NCI-H1436 (cell line): Measurements from ENCODE around the gene APOBEC3F.

Experiments used
- DNase-seq: peaks from one replicate; lab custom pipeline; 2025; lab: John Stamatoyannopoulos, UW

Gene APOBEC3F

GRCh38 chr22:39094717-39095389 lies 54.2 kb downstream of the APOBEC3F start:
- no peak for DNase-seq

GRCh38 chr22:39095971-39096370 lies 55.3 kb downstream of the APOBEC3F start:
- no peak for DNase-seq

DNA sequence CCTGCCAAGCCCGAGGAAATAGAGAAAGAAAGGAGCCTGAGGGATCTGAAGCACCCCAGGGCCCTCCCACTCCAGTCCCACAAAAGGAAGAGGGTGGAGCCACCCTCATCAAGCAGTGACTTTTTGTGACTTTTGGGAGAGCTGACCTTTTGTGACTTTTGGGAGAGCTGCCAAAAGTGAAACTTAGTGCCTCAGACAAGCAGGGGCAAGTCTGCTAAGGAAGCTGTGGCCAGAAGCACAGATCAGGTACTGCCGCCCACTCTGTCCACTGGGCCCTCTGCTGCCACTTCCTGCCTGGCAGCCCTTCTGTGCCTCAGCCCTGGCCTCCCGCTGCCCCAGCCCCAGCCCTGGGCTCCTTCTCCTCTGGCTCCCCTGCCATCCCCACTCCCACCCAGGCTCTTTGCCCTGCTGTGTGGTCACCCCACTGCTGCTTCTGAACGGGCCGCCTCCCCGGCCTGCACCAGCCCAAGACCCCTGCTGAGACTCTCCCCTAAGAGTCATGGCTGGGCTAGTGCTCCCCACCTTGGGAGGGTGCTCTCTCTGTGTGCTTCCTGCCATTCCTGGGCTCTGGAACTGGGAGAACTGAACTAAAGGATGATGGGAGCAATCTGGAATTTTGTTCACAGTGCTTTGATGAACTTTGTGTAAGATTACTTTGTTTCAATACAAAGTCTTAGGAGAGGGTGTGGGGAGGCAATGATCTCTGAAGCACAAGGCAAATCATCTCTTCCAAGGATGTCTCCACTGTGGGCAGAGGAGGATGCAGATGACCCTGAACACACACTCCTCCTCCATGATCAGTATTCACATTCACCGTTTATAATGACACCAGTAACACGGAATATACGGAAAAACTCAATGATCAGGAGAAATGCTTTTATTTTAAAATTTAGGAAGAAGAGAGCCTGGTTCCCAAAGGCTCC lies 56.7 kb downstream of the APOBEC3F start, which contains the start of gene APOBEC3H:
APOBEC3H (plus strand) TSS at position 147 of the 923 bp plus-strand sequence. CDS start 3,035 bp downstream, outside the sequence.
- DNase-seq = no peak

DNA sequence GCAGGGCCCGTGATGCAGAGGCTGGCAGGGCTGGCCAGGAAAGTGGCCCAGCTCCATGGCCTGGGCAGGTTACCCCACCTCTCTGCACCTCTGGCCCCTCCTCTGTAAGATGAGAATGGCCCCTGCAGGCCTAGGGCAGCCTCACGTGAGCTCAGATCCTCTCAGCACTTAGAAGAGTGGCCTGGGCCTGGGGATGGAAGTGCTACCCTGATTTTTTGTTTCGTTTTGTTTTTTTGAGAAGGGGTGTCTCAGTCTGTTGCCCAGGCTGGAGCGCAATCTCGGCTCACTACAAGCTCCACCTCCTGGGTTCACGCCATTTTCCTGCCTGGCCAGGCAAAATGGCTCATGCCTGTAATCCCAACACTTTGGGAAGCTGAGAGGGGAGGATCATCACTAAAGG lies 57.4 kb downstream of the APOBEC3F start:
- DNase-seq = no peak

GRCh38 chr22:39098576-39098975 lies 57.9 kb downstream of the APOBEC3F start:
- no peak for DNase-seq

DNA sequence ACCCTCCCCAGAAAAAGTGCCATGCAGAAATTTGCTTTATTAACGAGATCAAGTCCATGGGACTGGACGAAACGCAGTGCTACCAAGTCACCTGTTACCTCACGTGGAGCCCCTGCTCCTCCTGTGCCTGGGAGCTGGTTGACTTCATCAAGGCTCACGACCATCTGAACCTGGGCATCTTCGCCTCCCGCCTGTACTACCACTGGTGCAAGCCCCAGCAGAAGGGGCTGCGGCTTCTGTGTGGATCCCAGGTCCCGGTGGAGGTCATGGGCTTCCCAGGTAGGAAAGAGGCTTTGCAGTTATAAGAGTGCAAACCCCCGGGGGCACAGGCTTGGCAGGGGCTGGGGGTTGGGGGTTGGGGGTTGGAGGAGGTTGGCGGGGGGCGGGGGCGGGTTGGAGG lies 60.6 kb downstream of the APOBEC3F start:
- no peak for DNase-seq

DNA sequence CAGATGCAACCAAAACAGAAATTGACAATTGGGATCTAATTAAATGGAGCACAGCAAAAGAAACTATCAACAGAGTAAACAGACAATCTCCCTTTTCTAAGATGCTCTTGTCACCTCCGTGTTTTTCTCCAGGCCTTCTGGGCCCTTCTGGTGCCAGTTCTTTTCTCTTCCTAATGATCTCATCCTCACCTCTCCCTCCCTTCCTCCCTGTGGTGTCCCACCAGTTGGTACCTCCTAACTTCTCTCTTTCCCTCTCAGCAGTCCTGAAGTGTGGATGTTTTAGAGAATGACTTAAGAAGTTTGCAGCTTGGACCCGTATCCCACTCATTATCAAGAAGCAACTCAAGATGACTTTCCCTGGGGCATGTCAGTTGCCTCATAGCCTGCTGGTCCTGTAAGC lies 62.8 kb downstream of the APOBEC3F start:
- DNase-seq = no peak
